Pancreas (tissue), 10 donors: ENCODE data around the gene SLFN12L. TPM values are rescaled to one million over a fixed set of nuclear protein-coding genes. Genes with fewer than 3 reads are reported as not detected.
"Not testable (repeated sequence)": the region's sequence is repeated elsewhere in the genome, so short reads cannot be mapped to it uniquely, and the experiment has no call there.

Experiments
- ATAC-seq, 4 donors: fragments of 200-7000 bp; cut with Tn5 transposase; one replicate each; pipeline versions ENCODE4 v1.8.0 to v1.9.1; 2020; ENCODE audit warnings: mild to moderate bottlenecking in 4 of 4, moderate library complexity in 4 of 4
- DNase-seq, 6 donors: peaks; one replicate each; pipeline ENCODE4 v3.0.0-alpha.2; 2020
- FAIRE-seq: peaks from 2 replicates; lab custom pipeline; 2012; peaks lifted over from hg19 to GRCh38; lab: Jason Lieb, UNC
- H3K27ac ChIP-seq, 4 donors: fragments of 200-600 bp; sonication (generic); 1 replicate in 3 of 4; 2 replicates in 1 of 4; pipeline versions ENCODE4 v1.5.0 to v1.8.0; 2020
- H3K27me3 ChIP-seq, 4 donors: fragments of 200-600 bp; one replicate each; pipeline ENCODE4 v1.8.0; 2021
- H3K36me3 ChIP-seq, 3 donors: fragments of 200-600 bp; sonication (generic) in 1 of 3; one replicate each; pipeline versions ENCODE4 v1.5.0 to v1.8.0; 2020 to 2021
- H3K4me1 ChIP-seq, 3 donors: fragments of 200-600 bp; one replicate each; pipeline ENCODE4 v1.8.0; 2021
- H3K4me3 ChIP-seq, 4 donors: fragments of 200-600 bp; sonication (generic) in 2 of 4; one replicate each; pipeline versions ENCODE4 v1.5.0 to v1.8.0; 2020 to 2021
- H3K9me3 ChIP-seq, 4 donors: fragments of 200-600 bp; one replicate each; pipeline ENCODE4 v1.8.0; 2021
- CTCF ChIP-seq, 4 donors: fragments of 200-600 bp; sonication (generic) in 3 of 4; IDR thresholded peaks; one replicate each; pipeline versions ENCODE4 v1.5.0 to v1.8.0; 2021; ENCODE audit warnings: antibody characterized with exemption in 4 of 4
- WGBS, 2 donors: extraction: QIAGEN DNeasy Blood & Tissue Kit; methylation state at CpG; one replicate each; pipeline ENCODE4 v1.1.7; 2013; 5-methylcytosine and 5-hydroxymethylcytosine counted together
- intact Hi-C, 3 donors: fragments of 100-400 bp; cut with DNase I; formaldehyde crosslinking; loops; one replicate each; pipeline versions ENCODE4 v1.11.1 to v1.14.2; 2022
- polyA plus RNA-seq, 2 donors: library from polyadenylated mRNA; stranded (reverse); fragments of 200-250 nt; gene quantifications; one replicate each; pipeline ENCODE4 v1.2.3, GENCODE V29; 2013
- total RNA-seq, 6 donors: library from RNA; stranded (reverse); fragmentation: NEBNext Ultra II Directional in 4 of 6; extraction: Animal tissue kit (Norgen Biotek cat#: 25700) in 4 of 6; gene quantifications; one replicate each; pipeline versions ENCODE4 v1.2.1 to v1.2.4, GENCODE V29; 2021 to 2023
- donor health status: healthy with polysubstance abuse.
- donor health status: DM: no; HTN: no; CAD: no; lungs with moderate emphysema.
- donor health status: DM: no; HTN: no; CAD: no.
- donor health status: control.
- donor health status: control.
- donor health status: Bipolar disorder and iron deficiency.
- donor health status: DM: yes; HTN: yes; CAD: no.
- donor health status: DM: no; HTN: no; CAD: no.
- donor health status: DM: no; HTN: no; CAD: no.
- donor health status: DM: yes; HTN: yes; CAD: no.

SLFN12L gene
- total and polyA plus RNA-seq, 8 donors: 0.08 to 0.95 (median 0.23) TPM; not detected in 1

DNA sequence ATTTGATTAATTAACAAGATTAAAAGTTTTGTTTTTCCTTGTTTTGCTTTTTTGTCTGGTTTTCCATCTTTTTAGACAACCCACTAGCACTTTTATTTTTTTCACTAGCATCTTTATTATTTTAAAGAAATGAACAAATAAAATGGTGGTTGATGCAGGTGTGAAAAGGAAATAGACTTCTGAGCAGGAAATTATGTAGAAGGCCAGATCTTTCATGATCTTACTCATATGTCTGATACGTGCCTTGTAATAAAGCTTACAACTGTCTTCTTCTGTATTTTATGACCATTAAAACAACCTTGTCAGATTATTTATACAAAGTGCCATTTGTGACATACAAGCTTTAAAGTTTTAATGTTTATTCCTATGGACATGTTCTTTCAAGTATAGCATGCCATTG lies 6.3 kb downstream of the SLFN12L start:
- intact Hi-C loops: loop anchor here in 2 of 3 donors (5.0 to 10.0 kb wide), 3 partner anchors 219 to 366 kb away; no protein-coding TSS in a partner anchor
- no peaks in the 10 kb centered on the region for H3K4me1 ChIP-seq
- no peaks in the 10 kb centered on the region for H3K36me3 ChIP-seq
- H3K9me3 ChIP-seq: no peaks in the 10 kb centered on the region
- no peak for TF ChIP-seq CTCF (IDR thresholded peaks at IDR 0.05)
- H3K27ac ChIP-seq: no peak overlapping the region
- no peak for FAIRE-seq
- H3K4me3 ChIP-seq: no peak overlapping the region
- WGBS, 2 donors: 51 to 61% methylated on average over 1 of the region's 1 CpG
- DNase-seq: no peak
- no peak for ATAC-seq
- no peaks in the 10 kb centered on the region for H3K27me3 ChIP-seq

- no peak for DNase-seq
- FAIRE-seq: no peak
- intact Hi-C loops: loop anchor here in 2 of 3 donors (5.0 to 10.0 kb wide), 3 partner anchors 218 to 365 kb away; no protein-coding TSS in a partner anchor
- TF ChIP-seq CTCF (IDR thresholded peaks at IDR 0.05): no peak
- Histone ChIP-seq H3K27me3 (no peaks in the 10 kb centered on the region), H3K4me3 (no peak overlapping the region), H3K36me3 (no peaks in the 10 kb centered on the region), H3K4me1 (no peaks in the 10 kb centered on the region), H3K9me3 (no peaks in the 10 kb centered on the region), H3K27ac (no peak overlapping the region)
- ATAC-seq: no peak
- WGBS, 2 donors: 71 to 73% methylated on average over 8 of the region's 8 CpGs
These were observed 7.6 kb downstream of the SLFN12L start for GRCh38 chr17:35529866-35530265.

- H3K4me1 ChIP-seq, H3K4me3 ChIP-seq, H3K9me3 ChIP-seq, FAIRE-seq, DNase-seq, H3K36me3 ChIP-seq, intact Hi-C loops, H3K27ac ChIP-seq, ATAC-seq, H3K27me3 ChIP-seq: not testable (repeated sequence)
- 89 to 91% methylated on average over 1 of the region's 1 CpG for WGBS, 2 donors
These were observed 8.2 kb downstream of the SLFN12L start for GRCh38 chr17:35529326-35529725.

- H3K4me3 ChIP-seq: no peak overlapping the region
- no peaks in the 10 kb centered on the region for H3K4me1 ChIP-seq
- H3K36me3 ChIP-seq: no peaks in the 10 kb centered on the region
- DNase-seq (no peak), ATAC-seq (no peak), FAIRE-seq (no peak)
- no peaks in the 10 kb centered on the region for H3K27me3 ChIP-seq
- no peaks in the 10 kb centered on the region for H3K9me3 ChIP-seq
- no peak for TF ChIP-seq CTCF (IDR thresholded peaks at IDR 0.05)
- 75% methylated on average over 4 of the region's 4 CpGs for WGBS, 2 donors
- intact Hi-C loops: no loop called here
- H3K27ac ChIP-seq: no peak overlapping the region
These were observed 14.2 kb downstream of the SLFN12L start for GRCh38 chr17:35523296-35523695.

- intact Hi-C loops, ATAC-seq, H3K36me3 ChIP-seq, H3K27ac ChIP-seq, H3K4me3 ChIP-seq, H3K4me1 ChIP-seq, H3K9me3 ChIP-seq, DNase-seq, FAIRE-seq: not testable (repeated sequence)
- peaks cover 0 to 13% (median 2%) of the 10 kb centered on the region in 4 donors for H3K27me3 ChIP-seq
- WGBS, 2 donors: 35 to 45% methylated on average over 5 of the region's 5 CpGs
These were observed 15.7 kb downstream of the SLFN12L start for GRCh38 chr17:35521654-35522256.

GRCh38 chr17:35521150-35521549 lies 16.3 kb downstream of the SLFN12L start:
- FAIRE-seq (no peak), ATAC-seq (no peak)

More at GRCh38 chr17:35521150-35521549, 16.3 kb downstream of the SLFN12L start:
- Histone ChIP-seq H3K4me1 (no peaks in the 10 kb centered on the region), H3K36me3 (no peaks in the 10 kb centered on the region), H3K27me3 (peaks cover 0 to 16% (median 2%) of the 10 kb centered on the region in 4 donors), H3K9me3 (no peaks in the 10 kb centered on the region), H3K4me3 (no peak overlapping the region), H3K27ac (no peak overlapping the region)
- no peak for DNase-seq
- 73 to 88% methylated on average over 1 of the region's 1 CpG for WGBS, 2 donors
- intact Hi-C loops: no loop called here
- no peak for TF ChIP-seq CTCF (IDR thresholded peaks at IDR 0.05)
